Fibroblast of skin of scalp (primary cell): ENCODE measurements around the gene REX1BD.

Experiments used
- DNase-seq: peaks from one replicate; pipeline ENCODE4 v3.0.0-alpha.2; 2013

The REX1BD gene

GRCh38 chr19:18616023-18616422, 27.4 kb downstream of the REX1BD start:
- no peak for DNase-seq

GRCh38 chr19:18617562-18617961, 29.0 kb downstream of the REX1BD start:
- DNase-seq = no peak

- DNase-seq = no peak
Measured at GRCh38 chr19:18618236-18618635, 29.6 kb downstream of the REX1BD start.

GRCh38 chr19:18620311-18620710, 31.7 kb downstream of the REX1BD start:
- no peak for DNase-seq

GRCh38 chr19:18620902-18621301, 32.3 kb downstream of the REX1BD start:
- DNase-seq = no peak

- DNase-seq = peak; percentile 30
Measured at GRCh38 chr19:18626906-18627305, 38.3 kb downstream of the REX1BD start.

GRCh38 chr19:18629166-18630088, 40.8 kb downstream of the REX1BD start:
- no peak for DNase-seq

GRCh38 chr19:18633321-18633720, 44.7 kb downstream of the REX1BD start:
- DNase-seq = no peak

GRCh38 chr19:18634612-18635297, 46.2 kb downstream of the REX1BD start:
- peak; percentile 14 for DNase-seq

GRCh38 chr19:18635831-18636182, 47.2 kb downstream of the REX1BD start:
- no peak for DNase-seq

- DNase-seq = peak; percentile 95
Measured at GRCh38 chr19:18636183-18636968, 47.8 kb downstream of the REX1BD start.

- DNase-seq = no peak
Measured at GRCh38 chr19:18636969-18637629, 48.5 kb downstream of the REX1BD start, which contains the start of gene KLHL26. TSS of gene KLHL26 (plus strand) at chr19:18637028. CDS start at chr19:18637055, 27 bp downstream.

- no peak for DNase-seq
Measured at GRCh38 chr19:18637673-18638630, 49.4 kb downstream of the REX1BD start.

GRCh38 chr19:18639706-18640243, 51.2 kb downstream of the REX1BD start:
- DNase-seq = no peak
